ENCODE measurements around the gene TBL2. TPM values are rescaled to one million over a fixed set of nuclear protein-coding genes. Genes with fewer than 3 reads are reported as not detected.
A peak's percentile ranks its signal among the peaks of the same experiment; 100 is the strongest.
"Not testable (repeated sequence)": the region's sequence is repeated elsewhere in the genome, so short reads cannot be mapped to it uniquely, and the experiment has no call there.

Gene TBL2
- 26.1 TPM for total RNA-seq

GRCh38 chr7:73578342-73579128 is at the start of gene TBL2:
Gene TBL2, minus strand, starts transcription at chr7:73578579. Its CDS starts 30 bp downstream, at chr7:73578549.
- FAIRE-seq (no peak), DNase-seq (ENCODE audit: low spot score in 2 of 2) (peak; percentile 99 to 100)

GRCh38 chr7:73626814-73627213 is 48.4 kb upstream of the TBL2 start:
- DNase-seq (ENCODE audit: low spot score in 2 of 2) (no peak), FAIRE-seq (no peak)

GRCh38 chr7:73625276-73625675 is 46.9 kb upstream of the TBL2 start:
- no peak for DNase-seq (ENCODE audit: low spot score in 2 of 2)
- FAIRE-seq: no peak

GRCh38 chr7:73624669-73625001 is 46.3 kb upstream of the TBL2 start:
- FAIRE-seq (no peak), DNase-seq (ENCODE audit: low spot score in 2 of 2) (no peak)

- FAIRE-seq: no peak
- DNase-seq (ENCODE audit: low spot score in 2 of 2): peak; percentile 71 to 90
Observed at GRCh38 chr7:73623798-73624668, 45.7 kb upstream of the TBL2 start, which contains the start of gene MLXIPL. Gene MLXIPL, minus strand, starts transcription at chr7:73624522. Its CDS starts 30 bp downstream, at chr7:73624492.

- FAIRE-seq (no peak), DNase-seq (ENCODE audit: low spot score in 2 of 2) (no peak)
Observed at GRCh38 chr7:73622909-73623797, 44.8 kb upstream of the TBL2 start.

GRCh38 chr7:73622527-73622908 is 44.1 kb upstream of the TBL2 start:
- no peak for DNase-seq (ENCODE audit: low spot score in 2 of 2)
- FAIRE-seq: no peak

GRCh38 chr7:73621168-73622063 is 43.0 kb upstream of the TBL2 start:
- FAIRE-seq: no peak

GRCh38 chr7:73619394-73619793 is 41.0 kb upstream of the TBL2 start:
- FAIRE-seq; DNase-seq (ENCODE audit: low spot score in 2 of 2): not testable (repeated sequence)

More at GRCh38 chr7:73621168-73622063, 43.0 kb upstream of the TBL2 start:
- no peak for DNase-seq (ENCODE audit: low spot score in 2 of 2)

GRCh38 chr7:73618538-73618937 is 40.2 kb upstream of the TBL2 start:
- FAIRE-seq (no peak), DNase-seq (ENCODE audit: low spot score in 2 of 2) (no peak)

GRCh38 chr7:73617520-73617919 is 39.1 kb upstream of the TBL2 start:
- not testable (repeated sequence) for FAIRE-seq

GRCh38 chr7:73615886-73616285 is 37.5 kb upstream of the TBL2 start:
- no peak for FAIRE-seq

More at GRCh38 chr7:73617520-73617919, 39.1 kb upstream of the TBL2 start:
- DNase-seq (ENCODE audit: low spot score in 2 of 2): not testable (repeated sequence)

GRCh38 chr7:73614937-73615336 is 36.6 kb upstream of the TBL2 start:
- DNase-seq (ENCODE audit: low spot score in 2 of 2); FAIRE-seq: not testable (repeated sequence)

More at GRCh38 chr7:73615886-73616285, 37.5 kb upstream of the TBL2 start:
- no peak for DNase-seq (ENCODE audit: low spot score in 2 of 2)

GRCh38 chr7:73613954-73614735 is 35.8 kb upstream of the TBL2 start:
- no peak for DNase-seq (ENCODE audit: low spot score in 2 of 2)
- no peak for FAIRE-seq

- no peak for FAIRE-seq
- no peak for DNase-seq (ENCODE audit: low spot score in 2 of 2)
Observed at GRCh38 chr7:73612598-73613269, 34.4 kb upstream of the TBL2 start.

GRCh38 chr7:73611017-73611555 is 32.7 kb upstream of the TBL2 start:
- FAIRE-seq (no peak), DNase-seq (ENCODE audit: low spot score in 2 of 2) (no peak)

GRCh38 chr7:73610105-73610504 is 31.7 kb upstream of the TBL2 start:
- no peak for FAIRE-seq
- DNase-seq (ENCODE audit: low spot score in 2 of 2): no peak

- FAIRE-seq; DNase-seq (ENCODE audit: low spot score in 2 of 2): not testable (repeated sequence)
Observed at GRCh38 chr7:73607692-73607983, 29.3 kb upstream of the TBL2 start.

Measured in frontal cortex (tissue), 4 donors.